Left lobe of liver (tissue), 2 donors: ENCODE results near the gene SNX32. TPM values are rescaled to one million over a fixed set of nuclear protein-coding genes. Genes with fewer than 3 reads are reported as not detected.

Experiments
- ATAC-seq: fragments of 200-7000 bp; cut with Tn5 transposase; one replicate; pipeline ENCODE4 v1.9.1; 2020; ENCODE audit warnings: mild to moderate bottlenecking, moderate library complexity
- DNase-seq: peaks from one replicate; pipeline ENCODE4 v3.0.0-alpha.2; 2020; ENCODE audit warnings: low spot score
- total RNA-seq: library from RNA; stranded (reverse); gene quantifications from one replicate; pipeline ENCODE4 v1.2.1, GENCODE V29; 2021
- donor health status: DM: no; HTN: no; CAD: no; lungs with moderate emphysema.
- donor health status: DM: no; HTN: yes; CAD: no.

The SNX32 gene
- total RNA-seq, 1 donor from 2014 or later, result not detected

DNA sequence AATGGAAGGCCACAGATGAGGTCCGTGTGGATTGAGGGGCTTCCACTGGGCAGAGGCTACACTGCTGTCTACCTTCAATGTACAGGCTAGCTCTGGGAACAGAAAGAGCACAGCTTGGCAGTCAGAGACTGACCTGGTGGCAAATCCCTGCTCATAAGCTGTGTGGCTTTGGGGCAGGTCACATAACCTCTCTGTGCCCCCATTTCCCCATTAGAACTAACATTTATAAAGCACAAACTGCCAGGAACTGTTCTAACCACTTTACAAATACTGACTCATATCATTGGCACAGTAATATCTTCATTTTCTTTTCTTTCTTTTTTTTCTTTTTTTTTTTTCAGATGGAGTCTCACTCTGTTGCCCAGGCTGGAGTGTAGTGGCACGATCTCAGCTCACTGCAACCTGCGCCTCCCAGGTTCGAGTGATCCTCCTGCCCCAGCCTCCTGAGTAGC is 63.3 kb downstream of the SNX32 start:
- DNase-seq (no peak), ATAC-seq (no peak)

DNA sequence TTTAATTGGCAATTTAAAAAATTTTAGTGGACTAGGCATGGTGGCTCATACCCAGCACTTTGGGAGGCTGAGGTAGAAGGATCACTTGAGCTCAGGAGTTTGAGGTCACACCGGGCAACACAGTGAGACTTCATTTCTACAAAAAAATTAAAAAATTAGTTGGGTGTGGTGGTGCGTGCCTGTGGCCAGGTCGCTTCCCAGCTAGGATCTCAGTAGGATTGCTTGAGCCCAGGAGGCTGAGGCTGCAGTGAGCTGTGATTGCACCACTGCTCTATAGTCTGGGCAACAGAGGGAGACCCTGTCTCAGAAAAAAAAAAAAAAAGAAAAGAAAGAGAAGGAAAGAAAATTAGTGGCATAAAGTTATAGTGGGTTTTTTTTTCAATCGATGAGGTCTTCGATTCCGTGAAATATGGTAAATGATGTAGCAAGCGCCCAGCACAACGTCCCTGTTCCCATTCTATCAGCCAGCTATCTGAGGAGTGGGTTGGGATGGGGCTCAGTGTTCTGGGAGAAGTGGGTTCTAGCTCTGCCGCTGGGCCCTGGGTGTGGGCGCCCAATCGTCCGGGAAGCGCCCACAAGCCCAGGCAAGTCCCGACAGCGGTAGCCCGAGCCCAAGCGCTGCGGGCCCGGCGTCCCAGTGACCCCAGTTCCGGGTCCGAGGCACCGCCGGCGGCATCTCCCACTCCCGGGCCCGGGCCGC is 65.0 kb downstream of the SNX32 start:
- DNase-seq (no peak), ATAC-seq (no peak)

DNA sequence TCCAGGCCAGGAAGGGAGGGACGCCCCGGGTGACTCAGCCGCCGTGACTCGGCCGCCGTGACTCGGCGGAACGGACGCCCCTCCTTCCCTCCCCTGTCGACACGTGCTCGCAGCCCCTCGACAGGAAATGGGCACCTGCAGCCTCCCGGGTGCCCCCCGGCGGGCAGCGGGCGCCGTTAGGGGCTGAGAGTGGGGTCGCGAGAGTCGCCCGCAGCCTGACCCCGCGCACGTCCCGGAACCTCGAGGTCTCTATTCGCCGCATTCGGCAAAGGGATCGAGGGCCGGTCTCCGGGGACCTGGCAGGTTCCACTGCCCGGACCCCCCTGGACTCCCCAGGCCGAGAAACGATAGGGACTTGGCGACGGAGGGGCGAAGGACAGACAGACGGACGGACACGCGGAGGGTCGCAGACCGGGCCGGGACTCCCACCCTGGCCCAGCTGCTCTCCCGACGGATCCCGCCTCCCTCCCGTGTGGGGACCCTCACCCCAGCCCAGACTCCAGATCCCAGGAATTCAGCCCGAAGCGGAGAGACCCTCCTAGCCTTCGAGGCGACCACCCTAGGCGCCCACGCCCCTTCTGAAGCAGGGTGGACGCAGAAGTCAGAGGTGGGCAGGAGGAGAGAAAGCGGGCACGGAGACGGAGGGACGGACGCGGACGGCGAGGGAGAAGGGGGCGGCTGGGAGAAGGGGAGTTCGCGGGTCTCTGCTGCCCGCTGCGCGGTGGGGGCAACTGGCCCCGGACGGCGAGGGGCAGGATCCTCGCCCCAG is 65.8 kb downstream of the SNX32 start:
- DNase-seq, result no peak
- ATAC-seq, result peak; percentile 28

DNA sequence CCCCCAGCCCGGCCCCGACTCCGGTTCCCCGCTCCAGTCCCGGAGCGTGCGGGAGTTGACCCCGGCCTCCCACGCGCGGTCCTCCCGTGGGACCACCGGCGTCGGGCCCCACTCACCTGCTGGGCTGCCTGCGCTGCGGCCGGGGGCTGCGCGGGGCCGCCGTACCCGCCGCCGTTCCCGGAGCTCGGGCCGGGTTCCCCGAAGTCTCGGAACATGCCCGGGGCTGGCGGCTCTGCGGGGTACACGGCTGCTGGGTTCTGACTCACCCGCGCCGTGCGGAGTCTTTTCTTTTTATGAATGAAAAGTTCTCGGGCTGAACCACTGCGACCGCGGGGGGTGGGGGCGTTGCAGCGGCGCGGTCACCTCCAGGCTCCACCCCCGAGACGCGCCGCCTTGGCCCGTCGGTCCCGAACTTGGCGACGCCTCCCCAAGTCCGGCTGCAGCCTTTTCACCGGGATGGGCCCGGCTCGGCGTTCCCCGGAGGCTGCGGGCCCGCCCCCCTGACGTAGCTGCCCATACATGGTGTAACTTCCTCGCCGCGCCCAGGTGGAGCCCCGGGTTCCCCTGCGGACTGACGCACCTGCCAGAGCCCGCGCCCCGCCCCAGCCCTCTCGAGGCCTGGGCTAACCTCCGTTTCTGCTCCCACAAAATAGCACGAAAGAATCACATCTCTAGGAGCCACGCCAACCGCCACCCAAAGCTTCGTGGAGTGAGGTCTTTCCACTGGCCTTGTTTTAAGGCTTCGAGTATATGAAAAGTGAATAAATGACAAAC is 66.5 kb downstream of the SNX32 start, which contains the start of gene FOSL1:
FOSL1 (minus strand) TSS at position 264 of the 774 bp plus-strand sequence; CDS start at position 215, 49 bp downstream.
- ATAC-seq, result peak; percentile 89

DNA sequence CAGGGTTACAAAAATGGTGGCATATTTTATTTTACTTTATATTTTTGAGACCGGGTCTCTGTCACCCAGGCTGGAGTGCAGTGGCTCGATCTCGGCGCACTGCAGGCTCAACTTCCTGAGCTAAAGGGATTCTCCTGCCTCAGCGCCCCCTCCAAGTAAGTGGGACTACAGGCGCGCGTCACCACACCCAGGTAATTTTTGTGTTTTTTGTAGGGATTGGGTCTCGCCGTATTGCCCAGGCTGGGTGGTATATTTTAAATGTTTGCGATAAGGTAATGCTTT is 67.1 kb downstream of the SNX32 start:
- DNase-seq, result no peak
- no peak for ATAC-seq

More for the DNA sequence above, 66.5 kb downstream of the SNX32 start, which contains the start of gene FOSL1:
- peak; percentile 79 for DNase-seq

DNA sequence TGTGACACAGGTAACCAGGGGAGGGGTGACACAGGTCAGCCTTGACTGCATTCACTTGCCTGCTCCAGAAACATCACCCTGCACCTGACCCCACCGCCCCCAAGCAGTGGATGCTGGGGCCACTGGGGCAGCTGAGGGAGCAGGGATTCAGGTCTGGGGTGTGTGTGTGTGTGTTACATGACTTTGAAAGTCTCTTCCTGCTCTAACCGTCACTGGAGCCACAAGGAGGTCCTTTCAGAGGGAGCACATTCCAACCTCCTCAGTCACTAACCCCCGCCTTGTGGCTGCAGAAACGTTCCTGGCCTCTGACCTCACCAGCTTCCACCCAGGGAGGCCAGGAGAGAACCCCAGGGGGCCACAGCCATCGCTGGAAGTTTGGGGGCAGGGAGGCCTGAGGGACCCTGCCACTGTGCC is 69.3 kb downstream of the SNX32 start:
- DNase-seq, result no peak

More for the DNA sequence above, 69.3 kb downstream of the SNX32 start:
- no peak for ATAC-seq

Other genes starting within 250 kb of the SNX32 start
- not detected for gene KCNK7, start 238.2 kb upstream of the SNX32 start, total RNA-seq
- 85.4 TPM for gene MAP3K11, start 219.7 kb upstream of the SNX32 start, total RNA-seq
- 16.8 TPM for gene PCNX3, start 218.2 kb upstream of the SNX32 start, total RNA-seq
- gene SIPA1, start 195.9 kb upstream of the SNX32 start, total RNA-seq, result 29.5 TPM
- gene RELA, start 171.0 kb upstream of the SNX32 start, total RNA-seq, result 34.3 TPM
- 19.4 TPM for gene KAT5, start 121.7 kb upstream of the SNX32 start, total RNA-seq
- 24.2 TPM for gene RNASEH2C, start 113.2 kb upstream of the SNX32 start, total RNA-seq
- gene AP5B1, start 53.0 kb upstream of the SNX32 start, total RNA-seq, result 13.4 TPM
- 0.23 TPM for gene OVOL1, start 46.9 kb upstream of the SNX32 start, total RNA-seq
- gene CFL1, start 24.2 kb downstream of the SNX32 start, total RNA-seq, result 240 TPM
- gene MUS81, start 26.5 kb downstream of the SNX32 start, total RNA-seq, result 14.3 TPM
- gene EFEMP2, start 38.8 kb downstream of the SNX32 start, total RNA-seq, result 6.0 TPM
- gene CTSW, start 45.9 kb downstream of the SNX32 start, total RNA-seq, result 0.63 TPM
- 20.3 TPM for gene FIBP, start 54.5 kb downstream of the SNX32 start, total RNA-seq
- gene CCDC85B, start 56.7 kb downstream of the SNX32 start, total RNA-seq, result 7.9 TPM
- 0.53 TPM for gene FOSL1, start 66.4 kb downstream of the SNX32 start, total RNA-seq
- 13.6 TPM for gene C11orf68, start 85.1 kb downstream of the SNX32 start, total RNA-seq
- gene DRAP1, start 85.5 kb downstream of the SNX32 start, total RNA-seq, result 31.0 TPM
- gene TSGA10IP, start 111.5 kb downstream of the SNX32 start, total RNA-seq, result not detected
- gene SART1, start 127.8 kb downstream of the SNX32 start, total RNA-seq, result 14.6 TPM
- gene EIF1AD, start 168.2 kb downstream of the SNX32 start, total RNA-seq, result 12.7 TPM
- 67.3 TPM for gene BANF1, start 168.5 kb downstream of the SNX32 start, total RNA-seq
- gene CST6, start 178.0 kb downstream of the SNX32 start, total RNA-seq, result not detected
- not detected for gene CATSPER1, start 192.5 kb downstream of the SNX32 start, total RNA-seq
- gene GAL3ST3, start 215.2 kb downstream of the SNX32 start, total RNA-seq, result not detected
- gene SF3B2, start 218.4 kb downstream of the SNX32 start, total RNA-seq, result 79.6 TPM
- gene PACS1, start 236.3 kb downstream of the SNX32 start, total RNA-seq, result 5.8 TPM